GM12864 (cell line): ENCODE measurements around the gene CSF1R.

Source experiments
- DNase-seq: peaks from one replicate; pipeline ENCODE4 v3.0.0-alpha.2; 2011; ENCODE audit warnings: low read depth
- H3K4me3 ChIP-seq: 2 replicates; pipeline ENCODE4 v1.5.1; 2011; ENCODE audit warnings: mild to moderate bottlenecking, low read depth, low read length, control low read depth
- CTCF ChIP-seq: IDR thresholded peaks from 2 replicates; pipeline ENCODE4 v1.5.1; 2011; ENCODE audit warnings: low read depth, mild to moderate bottlenecking, moderate library complexity, low read length, control low read depth, inconsistent platforms; ENCODE audit errors: missing control alignments

Gene CSF1R

GRCh38 chr5:150114773-150115408 is 28.5 kb upstream of the CSF1R start:
- H3K4me3 ChIP-seq: no peak overlapping the region
- DNase-seq: no peak
- TF ChIP-seq CTCF: no peak

- TF ChIP-seq CTCF: no peak
- no peak overlapping the region for H3K4me3 ChIP-seq
- no peak for DNase-seq
These were observed 27.8 kb upstream of the CSF1R start for GRCh38 chr5:150114102-150114641.

- no peak for TF ChIP-seq CTCF
- no peak for DNase-seq
- no peak overlapping the region for H3K4me3 ChIP-seq
These were observed 26.8 kb upstream of the CSF1R start for GRCh38 chr5:150113047-150113744.

GRCh38 chr5:150112201-150113046 is 26.1 kb upstream of the CSF1R start:
- DNase-seq: no peak
- H3K4me3 ChIP-seq: no peak overlapping the region
- no peak for TF ChIP-seq CTCF

- no peak for DNase-seq
- no peak for TF ChIP-seq CTCF
- H3K4me3 ChIP-seq: no peak overlapping the region
These were observed 24.8 kb upstream of the CSF1R start for GRCh38 chr5:150111122-150111521.

- H3K4me3 ChIP-seq: no peak overlapping the region
- DNase-seq: no peak
- TF ChIP-seq CTCF: no peak
These were observed 23.6 kb upstream of the CSF1R start for GRCh38 chr5:150109921-150110320.
